ENCODE data around the gene NAALADL1.

The NAALADL1 gene

DNA sequence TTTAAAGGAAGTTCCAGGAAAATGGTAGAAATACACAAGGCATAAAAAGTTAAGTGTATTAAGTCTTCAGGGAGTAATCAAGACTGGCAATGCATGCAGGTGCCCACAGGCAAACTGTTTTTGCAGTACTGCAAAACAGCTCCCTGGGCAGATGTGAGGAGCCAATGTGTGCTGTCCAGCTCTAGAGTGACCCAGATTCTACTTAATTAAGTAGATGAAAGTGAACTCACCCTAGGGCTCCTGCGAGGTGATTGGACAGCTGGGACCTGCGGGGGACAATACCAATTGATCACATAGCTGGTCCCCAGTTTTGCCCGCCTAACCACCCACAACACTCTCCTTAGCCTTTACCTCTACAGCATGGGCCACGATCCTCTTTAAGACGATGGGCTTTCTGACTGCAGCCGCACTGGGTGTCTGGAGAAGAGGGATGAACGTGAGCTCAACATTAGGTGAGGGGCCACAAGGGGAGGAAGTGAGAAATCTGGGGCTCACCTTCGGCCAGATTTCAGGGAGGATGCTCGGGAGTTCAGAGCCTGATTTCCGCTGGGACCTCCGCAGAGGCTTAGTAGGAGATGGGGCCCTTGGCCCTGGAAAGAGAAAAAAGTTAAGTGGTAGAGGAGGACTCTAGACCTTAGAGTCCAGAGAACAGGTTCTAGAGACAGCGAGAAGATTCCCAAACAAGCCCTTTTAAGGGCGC, 24.9 kb upstream of the NAALADL1 start:
- DNase-seq (ENCODE audit: low read depth), result no peak

DNA sequence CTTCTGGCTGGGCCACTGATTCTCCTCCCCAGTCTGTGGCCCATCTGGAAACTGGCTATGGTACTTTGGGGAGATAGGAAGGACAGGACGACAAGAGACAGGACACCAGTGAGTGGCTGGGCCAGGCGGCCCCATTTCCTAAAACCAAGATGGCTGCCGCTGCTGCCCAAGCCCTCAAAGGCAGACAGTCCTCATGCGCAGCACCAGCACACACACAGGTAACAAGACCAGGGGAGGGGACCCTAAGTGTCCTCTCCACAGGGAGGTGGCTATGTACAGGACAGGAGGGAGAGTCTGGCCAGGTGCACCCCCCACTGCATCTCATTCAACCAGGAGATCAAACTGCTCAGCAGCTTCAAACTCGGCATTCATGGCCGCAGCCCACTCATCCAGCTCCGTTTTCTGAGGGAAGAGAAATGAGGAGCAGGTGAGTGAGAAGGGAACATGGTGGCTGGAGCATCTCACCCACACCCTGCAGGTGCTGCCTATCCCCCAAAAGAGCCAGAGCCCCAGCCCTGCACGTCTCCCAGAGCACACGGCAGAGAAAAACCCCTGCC, 20.5 kb upstream of the NAALADL1 start:
- no peak for DNase-seq (ENCODE audit: low read depth)

GRCh38 chr11:65078151-65078550, 19.8 kb upstream of the NAALADL1 start:
- DNase-seq (ENCODE audit: low read depth), result peak; percentile 54

DNA sequence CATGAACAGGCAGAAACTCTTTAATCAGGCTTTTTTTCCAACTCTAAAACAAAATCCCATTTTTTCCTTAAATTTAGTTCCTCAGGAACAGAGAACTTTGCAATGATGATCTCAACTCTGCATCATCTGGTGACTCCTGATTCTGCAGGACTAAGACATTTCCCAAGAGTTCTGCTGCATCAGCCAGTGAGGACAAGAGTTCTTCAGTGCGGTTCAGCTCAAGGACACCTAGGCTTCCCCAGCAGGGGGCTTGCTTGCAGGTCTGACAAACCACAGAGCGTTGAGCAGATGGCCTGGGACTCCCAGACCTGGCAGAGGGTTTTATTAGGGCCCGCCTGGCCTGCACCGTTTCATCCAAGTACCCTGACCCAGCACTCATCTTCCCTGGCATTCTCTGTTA, 19.1 kb upstream of the NAALADL1 start:
- no peak for DNase-seq (ENCODE audit: low read depth)

GRCh38 chr11:65072631-65072966, 14.2 kb upstream of the NAALADL1 start:
- DNase-seq (ENCODE audit: low read depth), result no peak

GRCh38 chr11:65071907-65072630, 13.7 kb upstream of the NAALADL1 start:
- no peak for DNase-seq (ENCODE audit: low read depth)

DNA sequence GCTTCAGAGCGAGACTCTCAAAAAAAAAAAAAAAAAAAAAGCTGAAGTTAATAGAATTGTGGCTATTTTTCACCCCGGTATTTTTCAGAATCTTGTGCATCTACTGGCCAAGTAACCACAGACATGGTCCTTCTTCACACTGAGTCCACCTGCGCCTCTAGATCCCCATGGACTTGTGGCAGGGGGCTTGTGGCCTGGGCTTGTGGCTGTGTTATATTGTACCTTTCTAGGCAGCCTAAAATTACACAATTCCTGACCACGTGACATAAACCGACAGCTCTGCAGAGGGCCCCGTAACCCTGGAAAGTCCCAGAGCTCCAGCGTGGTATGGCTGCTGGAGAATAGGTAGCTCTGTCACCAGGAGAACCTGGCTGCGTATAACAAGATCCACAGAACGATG, 10.9 kb upstream of the NAALADL1 start:
- DNase-seq (ENCODE audit: low read depth), result no peak

GRCh38 chr11:65067446-65067845, 9.1 kb upstream of the NAALADL1 start:
- no peak for DNase-seq (ENCODE audit: low read depth)

- DNase-seq (ENCODE audit: low read depth), result no peak
Observed at GRCh38 chr11:65066805-65067291, 8.5 kb upstream of the NAALADL1 start.

DNA sequence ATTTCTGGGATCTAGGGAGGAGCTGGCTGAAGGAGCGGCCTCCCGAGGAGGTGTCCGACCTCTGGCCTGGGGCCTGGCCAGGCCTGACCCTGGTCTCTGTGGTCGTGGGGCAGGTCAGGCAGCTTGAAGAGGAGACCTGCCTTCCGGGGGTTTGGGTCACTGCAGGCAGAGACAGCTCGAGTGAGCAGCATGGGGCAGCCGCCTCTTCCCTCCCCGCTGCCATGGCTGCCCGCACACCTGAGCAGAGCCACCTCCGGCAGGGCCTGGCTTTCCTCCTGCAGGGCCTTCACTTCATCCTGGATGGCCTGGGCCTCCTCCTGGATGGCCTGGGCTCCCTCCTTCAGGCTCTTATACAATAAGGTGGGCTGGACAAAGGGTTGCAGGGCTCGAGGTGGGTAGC, 8.0 kb upstream of the NAALADL1 start:
- DNase-seq (ENCODE audit: low read depth), result no peak

GRCh38 chr11:65065851-65066250, 7.5 kb upstream of the NAALADL1 start:
- DNase-seq (ENCODE audit: low read depth), result no peak

- no peak for DNase-seq (ENCODE audit: low read depth)
Observed at GRCh38 chr11:65064847-65065240, 6.5 kb upstream of the NAALADL1 start.

DNA sequence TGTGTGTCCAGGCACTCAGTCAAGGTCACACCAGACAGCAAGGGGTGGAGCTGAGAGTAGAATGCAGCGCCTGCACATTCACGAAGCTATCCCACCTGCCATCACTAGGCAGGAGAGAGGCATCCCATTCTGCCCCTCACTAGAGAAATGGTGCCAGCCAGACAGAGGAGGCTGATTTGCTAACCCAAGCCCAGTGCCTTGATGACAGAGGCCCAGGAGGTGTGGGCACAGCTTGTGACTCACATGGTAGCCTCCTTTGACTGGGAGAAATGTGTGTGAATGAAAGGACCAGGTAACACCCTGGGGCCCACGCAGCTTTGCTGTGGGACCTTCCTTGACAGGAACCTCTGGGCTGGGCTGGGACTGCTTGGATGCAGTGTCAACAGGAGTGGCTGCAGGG, 5.2 kb upstream of the NAALADL1 start:
- no peak for DNase-seq (ENCODE audit: low read depth)

DNA sequence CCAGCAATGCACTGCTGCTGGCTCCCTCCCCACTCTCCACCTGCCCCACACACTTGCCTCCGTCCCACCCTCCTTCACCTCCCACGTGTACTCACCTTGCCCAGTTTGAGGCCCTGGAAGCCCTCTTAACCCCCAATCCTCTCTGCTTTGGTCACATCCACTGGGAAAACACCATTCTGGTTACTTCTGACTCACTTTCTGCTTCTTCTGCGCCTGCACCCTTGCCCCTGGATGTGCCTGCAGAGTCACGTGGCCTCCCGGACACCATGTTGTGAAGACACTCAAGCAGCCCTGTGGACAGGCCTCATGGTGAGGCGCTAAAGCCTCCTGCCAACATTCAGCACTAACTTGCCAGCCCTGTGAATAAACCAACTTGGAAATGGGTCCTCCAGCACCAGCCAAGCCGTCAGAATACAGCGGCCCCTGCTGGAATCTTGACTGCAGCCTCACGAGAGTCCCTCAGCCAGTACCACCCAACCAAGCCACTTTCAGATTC, 2.6 kb upstream of the NAALADL1 start:
- no peak for DNase-seq (ENCODE audit: low read depth)

DNA sequence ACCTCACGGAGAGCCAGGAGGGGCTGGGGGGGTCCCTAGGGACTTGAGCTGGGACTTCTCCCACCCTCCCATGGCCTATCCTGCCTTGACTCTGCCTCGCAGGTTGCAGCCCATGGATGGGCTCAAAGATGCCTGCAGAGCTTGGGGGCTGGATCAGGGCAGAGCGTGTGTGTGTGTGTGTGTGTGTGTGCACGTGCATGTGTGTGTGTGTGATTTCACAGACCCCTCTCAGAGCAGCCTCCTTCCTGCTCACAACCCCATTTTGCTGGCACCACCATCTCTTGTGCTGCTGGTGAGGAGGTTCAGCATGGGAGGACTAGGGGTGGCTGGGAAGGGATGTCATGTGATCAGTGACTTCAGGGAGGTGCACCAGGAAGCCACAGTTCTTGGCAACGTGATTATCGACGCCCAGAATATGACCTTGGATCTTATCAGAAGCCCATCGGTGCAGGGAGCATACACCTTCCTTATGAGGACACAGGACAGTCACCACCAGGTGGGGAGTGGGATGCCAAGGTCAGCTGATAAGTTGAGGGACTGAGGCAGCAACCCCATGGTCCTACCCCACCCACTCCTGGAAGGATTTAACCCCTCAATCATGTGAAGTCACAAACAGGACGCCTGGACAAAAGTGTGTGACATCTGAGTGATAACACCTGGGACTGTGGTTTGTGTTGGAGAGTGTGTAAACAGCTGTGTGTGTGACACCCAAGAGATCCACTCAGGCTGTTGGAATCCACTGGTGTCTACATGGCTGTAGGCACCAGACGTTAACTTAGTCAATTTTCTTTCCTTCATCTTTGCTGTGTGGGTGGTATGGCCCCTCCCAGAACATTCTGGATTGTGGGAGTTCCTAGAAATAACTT, 1.8 kb upstream of the NAALADL1 start:
- no peak for DNase-seq (ENCODE audit: low read depth)

- DNase-seq (ENCODE audit: low read depth), result no peak
Observed at GRCh38 chr11:65059523-65059922, 1.2 kb upstream of the NAALADL1 start.

DNA sequence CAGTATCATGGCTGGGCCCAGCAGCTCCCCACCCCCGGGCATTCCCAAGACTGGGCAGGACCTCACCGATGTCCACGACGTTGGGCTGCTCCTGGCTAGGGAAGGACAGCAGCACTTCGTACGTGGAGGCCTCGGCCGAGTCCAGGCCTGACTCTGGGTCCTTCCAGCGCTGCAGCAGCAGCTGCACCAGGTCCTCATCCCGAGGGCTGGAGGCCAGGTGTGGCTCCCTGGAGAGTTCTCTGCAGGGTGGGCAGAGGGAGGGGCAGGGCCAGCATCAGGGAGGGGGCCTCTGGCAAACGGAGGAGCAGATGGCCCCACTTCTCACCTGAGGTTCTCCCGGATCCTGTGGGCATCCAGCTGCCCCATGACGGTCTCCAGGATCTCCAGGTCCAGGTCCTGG, 341 bp downstream of the NAALADL1 start:
- DNase-seq (ENCODE audit: low read depth), result no peak

DNA sequence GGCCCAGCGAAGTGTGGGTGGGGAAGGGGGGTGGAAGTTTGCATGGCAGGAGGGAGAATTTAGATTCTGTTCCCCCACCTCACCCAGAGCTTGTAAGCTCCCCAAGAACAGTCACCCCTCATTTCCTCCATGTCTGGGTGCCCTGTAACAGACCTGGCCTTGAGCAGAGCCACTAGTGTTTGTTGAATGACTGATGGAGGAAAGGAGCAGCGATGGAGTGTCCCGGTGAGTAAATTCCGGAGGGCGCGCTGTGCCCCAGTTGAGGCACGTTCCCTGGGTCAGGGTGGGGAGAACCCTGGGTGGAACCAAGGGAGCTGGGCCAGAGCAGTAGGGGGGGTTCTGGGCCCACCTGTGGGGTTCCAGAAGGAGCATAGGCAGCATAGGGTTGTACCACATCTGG, 827 bp downstream of the NAALADL1 start:
- no peak for DNase-seq (ENCODE audit: low read depth)

DNA sequence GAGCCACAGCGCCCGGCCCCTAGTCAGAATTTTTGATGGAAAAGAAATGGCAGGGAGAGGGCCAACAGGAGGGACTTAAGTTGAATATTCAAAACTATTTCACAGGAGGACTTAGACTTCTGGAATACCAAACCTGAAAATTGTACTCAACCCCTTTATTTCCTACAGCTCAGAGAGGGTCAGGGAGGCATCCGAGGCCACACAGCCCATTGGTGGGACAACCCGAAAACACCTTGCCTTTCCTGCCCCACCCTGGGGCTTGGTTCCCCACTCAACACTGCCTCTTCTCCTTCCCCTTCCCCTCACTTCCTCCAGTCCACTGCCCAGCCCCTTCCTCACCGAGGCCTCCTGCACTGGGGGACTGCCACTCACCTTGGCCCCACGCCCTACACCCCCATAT, 1.4 kb downstream of the NAALADL1 start:
- no peak for DNase-seq (ENCODE audit: low read depth)

DNA sequence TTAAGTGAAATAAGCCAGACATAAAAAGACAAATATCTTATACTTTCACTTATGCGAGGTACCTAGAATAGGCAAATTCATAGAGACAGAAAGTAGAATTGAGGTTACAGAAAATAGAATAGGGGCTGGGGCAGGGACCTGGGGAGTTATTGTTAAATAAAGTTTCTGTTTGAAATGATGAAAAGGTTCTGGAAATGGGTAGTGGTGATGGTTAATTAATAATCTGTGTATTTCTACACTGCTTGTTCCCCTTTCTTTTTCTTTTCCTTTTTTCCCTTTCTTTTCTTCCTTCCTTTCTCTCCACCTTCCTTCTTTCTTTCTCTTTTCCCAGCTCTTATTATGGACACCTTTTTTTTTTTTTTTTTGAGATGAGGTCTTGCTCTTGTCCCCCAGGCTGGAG, 2.8 kb downstream of the NAALADL1 start:
- no peak for DNase-seq (ENCODE audit: low read depth)

DNA sequence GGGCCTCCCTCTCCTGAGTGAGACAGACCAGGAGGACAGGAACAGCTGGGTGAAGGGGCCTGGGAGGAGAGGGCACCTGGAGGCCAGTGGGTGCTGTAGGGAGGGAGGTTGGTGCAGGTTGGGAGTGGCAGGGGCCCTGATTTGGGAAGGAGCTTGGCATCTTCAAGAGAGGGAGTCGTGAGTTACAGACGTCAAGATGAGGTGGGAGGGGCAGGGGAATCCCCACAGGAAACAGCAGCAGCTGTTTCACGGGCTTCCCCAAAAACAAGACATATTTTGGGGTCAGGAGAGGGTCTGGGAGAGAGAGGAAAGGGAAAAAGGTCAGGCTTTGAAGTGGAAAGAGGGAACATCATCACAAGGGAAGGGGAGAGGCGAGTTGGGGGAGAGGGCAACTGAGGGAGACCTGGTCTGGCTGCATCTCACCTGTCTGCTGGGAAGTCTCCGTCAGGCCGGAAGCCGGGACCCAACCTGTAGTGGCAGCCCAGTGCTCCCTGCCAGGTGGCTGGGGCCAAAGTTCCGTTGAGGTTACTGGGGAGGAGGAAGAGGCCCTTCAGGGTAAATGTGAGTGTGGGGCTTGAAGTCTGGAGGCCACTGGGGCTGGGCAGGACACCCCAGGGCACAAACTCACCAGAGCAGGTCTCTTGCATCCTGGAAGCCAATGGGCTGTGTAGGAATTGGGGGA, 4.4 kb downstream of the NAALADL1 start:
- no peak for DNase-seq (ENCODE audit: low read depth)

DNA sequence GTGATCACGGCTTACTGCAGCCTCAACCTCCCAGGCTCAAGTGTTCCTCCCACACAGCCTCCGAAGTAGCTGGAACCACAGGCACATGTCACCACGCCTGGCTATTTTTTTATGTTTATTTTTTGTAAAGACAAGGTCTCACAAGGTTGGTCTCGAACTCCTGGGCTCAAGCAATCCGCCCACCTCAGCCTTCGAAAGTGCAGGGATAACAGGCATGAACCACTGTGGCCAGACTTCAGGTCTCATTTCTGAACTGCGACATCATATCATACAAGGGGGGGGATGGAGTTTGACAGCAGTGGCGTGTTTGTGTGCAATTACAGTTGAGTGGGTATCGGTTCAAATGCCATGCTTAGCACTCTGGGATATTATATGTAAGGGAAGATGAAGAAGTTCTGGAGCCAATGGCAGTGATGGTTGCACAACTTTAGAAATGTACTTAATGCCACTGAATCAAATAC, 6.9 kb downstream of the NAALADL1 start:
- no peak for DNase-seq (ENCODE audit: low read depth)
